WTC11 (cell line): ENCODE results near the gene SLAMF7.

ENCODE experiments used
- CTCF ChIP-seq: fragments of 200-600 bp; IDR thresholded peaks from 2 replicates; pipeline ENCODE4 v1.8.0; 2022; ENCODE audit warnings: antibody characterized with exemption
- FOXP1 ChIP-seq: sonication (generic); formaldehyde crosslinking; IDR thresholded peaks from 2 replicates; pipeline ENCODE4 v1.8.0; 2022; ENCODE audit warnings: missing genetic modification reagents, mild to moderate bottlenecking, moderate library complexity, borderline replicate concordance
- MAX ChIP-seq: sonication (generic); formaldehyde crosslinking; IDR thresholded peaks from 2 replicates; pipeline ENCODE4 v1.8.0; 2022; ENCODE audit warnings: mild to moderate bottlenecking, missing genetic modification reagents
- MLX ChIP-seq: sonication (generic); formaldehyde crosslinking; IDR thresholded peaks from 2 replicates; pipeline ENCODE4 v1.8.1; 2023; ENCODE audit warnings: mild to moderate bottlenecking, missing genetic modification reagents, moderate library complexity
- SMAD4 ChIP-seq: sonication (generic); formaldehyde crosslinking; IDR thresholded peaks from 2 replicates; pipeline ENCODE4 v1.8.0; 2022; ENCODE audit warnings: mild to moderate bottlenecking, missing genetic modification reagents
- TEAD4 ChIP-seq: sonication (generic); formaldehyde crosslinking; IDR thresholded peaks from 2 replicates; pipeline ENCODE4 v1.8.0; 2022; ENCODE audit warnings: mild to moderate bottlenecking, missing genetic modification reagents
- USF2 ChIP-seq: sonication (generic); formaldehyde crosslinking; IDR thresholded peaks from 2 replicates; pipeline ENCODE4 v1.8.1; 2023; ENCODE audit warnings: mild to moderate bottlenecking, missing genetic modification reagents, moderate library complexity
- ZSCAN18 ChIP-seq: fragments of 250-450 bp; sonication (Bioruptor Pico); IDR thresholded peaks from 2 replicates; pipeline ENCODE4 v2.1.2; 2022; ENCODE audit warnings: mild to moderate bottlenecking, moderate library complexity

GRCh38 chr1:160744852-160745520 is 5.9 kb downstream of the SLAMF7 start:
- TF ChIP-seq CTCF: no peak
- TF ChIP-seq USF2 (CRISPR knock-in tag): no peak
- no peak for TF ChIP-seq MAX (CRISPR knock-in tag)
- TF ChIP-seq ZSCAN18 (CRISPR knock-in tag): no peak
- TF ChIP-seq FOXP1 (CRISPR knock-in tag): no peak
- no peak for TF ChIP-seq TEAD4 (CRISPR knock-in tag)
- TF ChIP-seq MLX (CRISPR knock-in tag): no peak
- no peak for TF ChIP-seq SMAD4 (CRISPR knock-in tag)
